HFF-Myc (cell line): ENCODE measurements around the gene TMIGD1.

Experiments
- DNase-seq: peaks from one replicate; pipeline ENCODE4 v3.0.0-alpha.2; 2011; ENCODE audit warnings: low read depth; ENCODE audit errors: extremely low read depth
- H3K4me3 ChIP-seq: replicated peaks from 2 replicates; pipeline ENCODE4 v1.5.1; 2011; ENCODE audit warnings: low read depth, mild to moderate bottlenecking, control low read depth, low read length
- CTCF ChIP-seq: IDR thresholded peaks from 2 replicates; pipeline ENCODE4 v1.5.1; 2012; ENCODE audit warnings: mild to moderate bottlenecking, low read depth, low read length, control low read depth; ENCODE audit errors: missing control alignments

The TMIGD1 gene

GRCh38 chr17:30333503-30334360 lies at the start of gene TMIGD1:
Gene TMIGD1, minus strand, starts transcription at chr17:30334057. Its CDS starts 1,924 bp downstream, at chr17:30332133.
- no peak for DNase-seq
- TF ChIP-seq CTCF, result no peak
- H3K4me3 ChIP-seq, result no peak within 1 kb of the TSS

GRCh38 chr17:30382345-30382744 lies 48.5 kb upstream of the TMIGD1 start:
- no peak for DNase-seq
- H3K4me3 ChIP-seq, result no peak overlapping the region
- TF ChIP-seq CTCF, result no peak

- DNase-seq, result no peak
- H3K4me3 ChIP-seq, result no peak overlapping the region; the same call in 1 of the 2 replicates
- TF ChIP-seq CTCF, result no peak
Observed at GRCh38 chr17:30381340-30381659, 47.4 kb upstream of the TMIGD1 start.

- no peak for TF ChIP-seq CTCF
- peak overlapping the region; percentile 59 for H3K4me3 ChIP-seq
- DNase-seq, result no peak
Observed at GRCh38 chr17:30380643-30381339, 46.9 kb upstream of the TMIGD1 start.

GRCh38 chr17:30379903-30380381 lies 46.1 kb upstream of the TMIGD1 start:
- DNase-seq, result no peak
- TF ChIP-seq CTCF, result no peak
- H3K4me3 ChIP-seq, result peak overlapping the region; percentile 59

GRCh38 chr17:30379303-30379902 lies 45.5 kb upstream of the TMIGD1 start:
- no peak for TF ChIP-seq CTCF
- H3K4me3 ChIP-seq, result peak overlapping the region; percentile 59
- no peak for DNase-seq
